Trophoblast cell (in vitro differentiated cells and primary cell): ENCODE results near the gene ASCC3.

Experiments
- DNase-seq, 2 donors: peaks; one replicate each; pipeline ENCODE4 v3.0.0-alpha.2; 2016
- H2AFZ ChIP-seq: 2 replicates; pipeline ENCODE4 v1.6.1; 2013; ENCODE audit warnings: low read length, moderate library complexity, mild to moderate bottlenecking; ENCODE audit not compliant: insufficient read depth, poor library complexity
- H2AK5ac ChIP-seq: 2 replicates; pipeline ENCODE4 v1.6.1; 2013; ENCODE audit warnings: mild to moderate bottlenecking, low read length
- H2BK120ac ChIP-seq: 2 replicates; pipeline ENCODE4 v1.6.1; 2013; ENCODE audit warnings: low read length, mild to moderate bottlenecking, moderate library complexity; ENCODE audit not compliant: insufficient read depth, poor library complexity
- H2BK12ac ChIP-seq: 2 replicates; pipeline ENCODE4 v1.6.1; 2013; ENCODE audit warnings: mild to moderate bottlenecking, low read length, moderate library complexity
- H2BK5ac ChIP-seq: 2 replicates; pipeline ENCODE4 v1.6.1; 2013; ENCODE audit warnings: low read length, low read depth, moderate library complexity, mild to moderate bottlenecking; ENCODE audit not compliant: poor library complexity
- H3K14ac ChIP-seq: 2 replicates; pipeline ENCODE4 v1.6.1; 2013; ENCODE audit warnings: mild to moderate bottlenecking, low read length
- H3K18ac ChIP-seq: 2 replicates; pipeline ENCODE4 v1.6.1; 2013; ENCODE audit warnings: mild to moderate bottlenecking, low read length
- H3K23ac ChIP-seq: 2 replicates; pipeline ENCODE4 v1.6.1; 2013; ENCODE audit warnings: low read length
- H3K27ac ChIP-seq: 2 replicates; pipeline ENCODE4 v1.5.1; 2013; ENCODE audit warnings: low read depth, mild to moderate bottlenecking, inconsistent platforms, low read length, moderate library complexity
- H3K27me3 ChIP-seq: 2 replicates; pipeline ENCODE4 v1.6.1; 2013; ENCODE audit warnings: inconsistent platforms, mild to moderate bottlenecking, low read length, moderate library complexity; ENCODE audit not compliant: insufficient read depth
- H3K36me3 ChIP-seq, 2 experiments: 1 replicate in 1 of 2; 2 replicates in 1 of 2; pipeline ENCODE4 v1.6.1; 2013; ENCODE audit warnings: low read length in 2 of 2, mild to moderate bottlenecking in 2 of 2, moderate library complexity in 1 of 2; ENCODE audit not compliant: insufficient read depth in 2 of 2, control insufficient read depth in 1 of 2
- H3K4ac ChIP-seq: 2 replicates; pipeline ENCODE4 v1.6.1; 2013; ENCODE audit warnings: low read depth, mild to moderate bottlenecking, low read length, moderate library complexity
- H3K4me1 ChIP-seq, 2 experiments: 1 replicate in 1 of 2; 2 replicates in 1 of 2; pipeline ENCODE4 v1.6.1; 2013; ENCODE audit warnings: low read length in 2 of 2, mild to moderate bottlenecking in 2 of 2, moderate library complexity in 1 of 2; ENCODE audit not compliant: insufficient read depth in 2 of 2, control insufficient read depth in 1 of 2
- H3K4me2 ChIP-seq: 2 replicates; pipeline ENCODE4 v1.6.1; 2013; ENCODE audit warnings: inconsistent platforms, mild to moderate bottlenecking, low read length, moderate library complexity
- H3K4me3 ChIP-seq: 2 replicates; pipeline ENCODE4 v1.5.1; 2013; ENCODE audit warnings: mild to moderate bottlenecking, low read depth, low read length, inconsistent platforms
- H3K79me1 ChIP-seq: one replicate; pipeline ENCODE4 v1.6.1; 2013; ENCODE audit warnings: low read length
- H3K79me2 ChIP-seq: 2 replicates; pipeline ENCODE4 v1.6.1; 2013; ENCODE audit warnings: low read length, mild to moderate bottlenecking; ENCODE audit not compliant: control insufficient read depth, insufficient read depth, poor library complexity
- H3K9ac ChIP-seq: 2 replicates; pipeline ENCODE4 v1.6.1; 2013; ENCODE audit warnings: mild to moderate bottlenecking, low read length
- H3K9me3 ChIP-seq: 2 replicates; pipeline ENCODE4 v1.6.1; 2013; ENCODE audit warnings: low read depth, mild to moderate bottlenecking, control low read depth, inconsistent platforms, low read length; ENCODE audit not compliant: insufficient read depth
- H4K12ac ChIP-seq: 2 replicates; pipeline ENCODE4 v1.6.1; 2013; ENCODE audit warnings: low read depth, mild to moderate bottlenecking, low read length, moderate library complexity
- H4K8ac ChIP-seq: 2 replicates; pipeline ENCODE4 v1.6.1; 2013; ENCODE audit warnings: low read depth, mild to moderate bottlenecking, low read length, moderate library complexity
- H4K91ac ChIP-seq: one replicate; pipeline ENCODE4 v1.6.1; 2013; ENCODE audit warnings: low read depth, mild to moderate bottlenecking, low read length, moderate library complexity
- WGBS: extraction: QIAGEN DNeasy Blood & Tissue Kit; methylation state at CpG from one replicate; pipeline ENCODE4 v1.1.7; 2013; ENCODE audit warnings: missing lambda C conversion rate; ENCODE audit not compliant: insufficient read length, insufficient coverage; ENCODE audit errors: extremely low coverage; 5-methylcytosine and 5-hydroxymethylcytosine counted together

Gene ASCC3

GRCh38 chr6:100724696-100725095 lies 156.4 kb downstream of the ASCC3 start:
- no peaks in the 10 kb centered on the region for H3K27me3 ChIP-seq
- H4K8ac ChIP-seq = no peak overlapping the region
- no peak overlapping the region for H3K27ac ChIP-seq
- no peak overlapping the region for H4K12ac ChIP-seq
- no peak overlapping the region for H2AFZ ChIP-seq
- no peak overlapping the region for H3K9ac ChIP-seq
- H3K4me1 ChIP-seq = no peaks in the 10 kb centered on the region
- H3K79me2 ChIP-seq = no peaks in the 10 kb centered on the region
- DNase-seq = no peak
- H3K23ac ChIP-seq = no peak overlapping the region
- no peak overlapping the region for H3K4ac ChIP-seq
- no peaks in the 10 kb centered on the region for H3K9me3 ChIP-seq
- no peak overlapping the region for H2BK120ac ChIP-seq
- no peaks in the 10 kb centered on the region for H3K36me3 ChIP-seq
- H3K4me3 ChIP-seq = no peak overlapping the region
- H3K4me2 ChIP-seq = no peak overlapping the region
- H3K14ac ChIP-seq = no peak overlapping the region
- no peak overlapping the region for H2AK5ac ChIP-seq
- no peak overlapping the region for H2BK5ac ChIP-seq
- WGBS = no CpG with 5 or more reads among the region's 5 CpGs
- H4K91ac ChIP-seq = no peak overlapping the region
- H2BK12ac ChIP-seq = no peak overlapping the region
- no peak overlapping the region for H3K18ac ChIP-seq
- no peaks in the 10 kb centered on the region for H3K79me1 ChIP-seq

- no peak overlapping the region for H2BK5ac ChIP-seq
- H3K4ac ChIP-seq = no peak overlapping the region
- H2AK5ac ChIP-seq = no peak overlapping the region
- no peaks in the 10 kb centered on the region for H3K9me3 ChIP-seq
- no peaks in the 10 kb centered on the region for H3K4me1 ChIP-seq
- H3K4me2 ChIP-seq = no peak overlapping the region
- H3K27me3 ChIP-seq = no peaks in the 10 kb centered on the region
- no peak overlapping the region for H3K9ac ChIP-seq
- no peak overlapping the region for H4K8ac ChIP-seq
- H2AFZ ChIP-seq = no peak overlapping the region
- WGBS = no CpG with 5 or more reads among the region's 1 CpG
- no peak overlapping the region for H3K23ac ChIP-seq
- DNase-seq = no peak
- no peak overlapping the region for H3K4me3 ChIP-seq
- no peak overlapping the region for H4K91ac ChIP-seq
- H3K36me3 ChIP-seq = no peaks in the 10 kb centered on the region
- H3K27ac ChIP-seq = no peak overlapping the region
- H2BK120ac ChIP-seq = no peak overlapping the region
- no peak overlapping the region for H4K12ac ChIP-seq
- no peaks in the 10 kb centered on the region for H3K79me2 ChIP-seq
- no peak overlapping the region for H3K14ac ChIP-seq
- H2BK12ac ChIP-seq = no peak overlapping the region
- H3K79me1 ChIP-seq = no peaks in the 10 kb centered on the region
- H3K18ac ChIP-seq = no peak overlapping the region
Measured at GRCh38 chr6:100724222-100724621, 156.9 kb downstream of the ASCC3 start.

GRCh38 chr6:100721256-100721655 lies 159.9 kb downstream of the ASCC3 start:
- H3K4ac ChIP-seq = no peak overlapping the region
- H3K9ac ChIP-seq = no peak overlapping the region
- no peak overlapping the region for H3K23ac ChIP-seq
- no peaks in the 10 kb centered on the region for H3K79me2 ChIP-seq
- no peak overlapping the region for H3K27ac ChIP-seq
- DNase-seq = peak; percentile 56 to 90
- no peak overlapping the region for H2AFZ ChIP-seq
- H2BK12ac ChIP-seq = no peak overlapping the region
- H3K18ac ChIP-seq = no peak overlapping the region
- no peak overlapping the region for H3K14ac ChIP-seq
- H3K79me1 ChIP-seq = no peaks in the 10 kb centered on the region
- no peak overlapping the region for H2AK5ac ChIP-seq
- H2BK120ac ChIP-seq = no peak overlapping the region
- no peak overlapping the region for H3K4me2 ChIP-seq
- no peak overlapping the region for H4K91ac ChIP-seq
- H3K4me3 ChIP-seq = no peak overlapping the region
- H3K27me3 ChIP-seq = no peaks in the 10 kb centered on the region
- no peak overlapping the region for H2BK5ac ChIP-seq
- H4K8ac ChIP-seq = no peak overlapping the region
- H4K12ac ChIP-seq = no peak overlapping the region
- H3K4me1 ChIP-seq = no peaks in the 10 kb centered on the region
- H3K36me3 ChIP-seq = no peaks in the 10 kb centered on the region
- no peaks in the 10 kb centered on the region for H3K9me3 ChIP-seq

GRCh38 chr6:100719883-100720682 lies 161.0 kb downstream of the ASCC3 start:
- WGBS = no CpG with 5 or more reads among the region's 5 CpGs
- H3K23ac ChIP-seq = no peak overlapping the region
- no peak overlapping the region for H3K18ac ChIP-seq

More at GRCh38 chr6:100719883-100720682, 161.0 kb downstream of the ASCC3 start:
- H3K4me2 ChIP-seq = no peak overlapping the region
- H3K9ac ChIP-seq = no peak overlapping the region
- no peaks in the 10 kb centered on the region for H3K27me3 ChIP-seq
- H4K8ac ChIP-seq = no peak overlapping the region
- no peak overlapping the region for H2BK120ac ChIP-seq
- H4K12ac ChIP-seq = no peak overlapping the region
- no peak overlapping the region for H2AFZ ChIP-seq
- no peak overlapping the region for H3K4me3 ChIP-seq
- no peak overlapping the region for H3K14ac ChIP-seq
- H4K91ac ChIP-seq = no peak overlapping the region
- H2BK5ac ChIP-seq = no peak overlapping the region
- H3K36me3 ChIP-seq = no peaks in the 10 kb centered on the region
- H3K9me3 ChIP-seq = no peaks in the 10 kb centered on the region
- H2AK5ac ChIP-seq = no peak overlapping the region
- no peaks in the 10 kb centered on the region for H3K79me1 ChIP-seq
- H3K4me1 ChIP-seq = no peaks in the 10 kb centered on the region
- peak in 1 of 2 donors; percentile 67 for DNase-seq
- no peak overlapping the region for H3K4ac ChIP-seq
- H3K79me2 ChIP-seq = no peaks in the 10 kb centered on the region
- H2BK12ac ChIP-seq = no peak overlapping the region
- H3K27ac ChIP-seq = no peak overlapping the region
